GM20000 (cell line): ENCODE data around the gene GJB2.
A peak's percentile ranks its signal among the peaks of the same experiment; 100 is the strongest.

Experiments used
- DNase-seq: peaks from one replicate; pipeline ENCODE4 v3.0.0; 2012; ENCODE audit warnings: low spot score
- TF ChIP-seq, protein P1 (sequence below): IDR thresholded peaks from 2 replicates; pipeline ENCODE4 v1.5.1; 2012; ENCODE audit warnings: mild to moderate bottlenecking, control low read depth; ENCODE audit errors: extremely low read depth, missing control alignments

The GJB2 gene

DNA sequence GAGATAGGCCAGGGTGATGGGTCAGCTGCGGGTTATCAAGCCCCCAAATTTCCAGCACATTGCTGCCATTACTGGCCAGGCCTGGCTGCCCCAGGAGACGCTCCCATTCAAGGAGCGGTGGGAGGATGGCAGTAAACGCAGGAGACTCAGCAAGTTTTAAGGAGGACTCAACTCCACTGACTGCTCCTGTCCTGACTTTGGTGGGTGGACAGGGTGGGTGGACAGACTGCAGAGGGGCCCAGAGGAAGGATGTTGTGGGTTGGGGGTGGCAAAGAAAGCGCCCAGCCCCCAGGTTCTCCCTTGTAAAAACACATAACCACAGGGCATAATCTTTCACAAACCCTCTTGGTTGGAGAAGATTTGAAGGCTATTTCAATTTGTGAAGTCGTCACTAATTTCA lies 35.0 kb upstream of the GJB2 start:
- no peak for DNase-seq
- TF ChIP-seq, protein P1, sequence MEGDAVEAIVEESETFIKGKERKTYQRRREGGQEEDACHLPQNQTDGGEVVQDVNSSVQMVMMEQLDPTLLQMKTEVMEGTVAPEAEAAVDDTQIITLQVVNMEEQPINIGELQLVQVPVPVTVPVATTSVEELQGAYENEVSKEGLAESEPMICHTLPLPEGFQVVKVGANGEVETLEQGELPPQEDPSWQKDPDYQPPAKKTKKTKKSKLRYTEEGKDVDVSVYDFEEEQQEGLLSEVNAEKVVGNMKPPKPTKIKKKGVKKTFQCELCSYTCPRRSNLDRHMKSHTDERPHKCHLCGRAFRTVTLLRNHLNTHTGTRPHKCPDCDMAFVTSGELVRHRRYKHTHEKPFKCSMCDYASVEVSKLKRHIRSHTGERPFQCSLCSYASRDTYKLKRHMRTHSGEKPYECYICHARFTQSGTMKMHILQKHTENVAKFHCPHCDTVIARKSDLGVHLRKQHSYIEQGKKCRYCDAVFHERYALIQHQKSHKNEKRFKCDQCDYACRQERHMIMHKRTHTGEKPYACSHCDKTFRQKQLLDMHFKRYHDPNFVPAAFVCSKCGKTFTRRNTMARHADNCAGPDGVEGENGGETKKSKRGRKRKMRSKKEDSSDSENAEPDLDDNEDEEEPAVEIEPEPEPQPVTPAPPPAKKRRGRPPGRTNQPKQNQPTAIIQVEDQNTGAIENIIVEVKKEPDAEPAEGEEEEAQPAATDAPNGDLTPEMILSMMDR: no peak

DNA sequence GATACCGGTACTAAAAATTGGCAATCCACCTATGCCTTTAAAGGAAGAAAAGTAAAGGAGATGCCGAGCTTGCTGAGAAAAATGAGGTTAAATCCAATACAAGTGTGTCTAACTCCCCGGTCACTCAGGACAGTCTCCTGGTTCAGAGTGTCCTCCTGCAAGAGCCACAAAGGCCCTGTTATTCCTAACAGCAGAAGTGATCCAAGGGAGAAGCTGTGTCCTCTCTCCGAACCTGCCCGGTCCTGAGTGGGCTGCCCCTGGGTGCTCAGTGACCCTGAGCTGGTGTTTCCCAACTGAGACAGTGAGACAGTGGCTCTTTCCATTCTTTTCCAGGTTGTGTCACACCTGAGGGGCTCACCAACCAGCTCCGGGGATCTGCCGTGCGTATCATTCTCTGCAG lies 34.5 kb upstream of the GJB2 start:
- TF ChIP-seq, protein P1: no peak
- DNase-seq: no peak

DNA sequence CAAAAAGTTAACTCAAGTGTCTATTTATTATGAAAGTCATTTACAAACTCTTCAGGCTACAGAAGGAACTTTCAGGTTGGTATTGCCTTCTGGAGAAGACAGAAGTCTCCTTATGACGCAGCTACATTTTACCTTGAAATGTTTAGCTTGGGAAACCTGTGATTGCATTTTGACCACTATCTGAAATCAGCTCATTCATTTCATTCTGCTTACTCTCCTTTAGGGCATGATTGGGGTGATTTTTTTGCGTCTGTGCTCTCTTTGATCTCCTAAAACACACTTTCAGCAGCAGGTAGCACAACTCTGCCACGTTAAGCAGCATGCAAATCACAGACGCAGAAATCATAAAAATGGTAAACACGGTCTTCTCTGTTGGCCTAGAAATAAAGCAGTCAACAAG lies 29.8 kb upstream of the GJB2 start:
- TF ChIP-seq, protein P1: no peak
- DNase-seq: no peak

DNA sequence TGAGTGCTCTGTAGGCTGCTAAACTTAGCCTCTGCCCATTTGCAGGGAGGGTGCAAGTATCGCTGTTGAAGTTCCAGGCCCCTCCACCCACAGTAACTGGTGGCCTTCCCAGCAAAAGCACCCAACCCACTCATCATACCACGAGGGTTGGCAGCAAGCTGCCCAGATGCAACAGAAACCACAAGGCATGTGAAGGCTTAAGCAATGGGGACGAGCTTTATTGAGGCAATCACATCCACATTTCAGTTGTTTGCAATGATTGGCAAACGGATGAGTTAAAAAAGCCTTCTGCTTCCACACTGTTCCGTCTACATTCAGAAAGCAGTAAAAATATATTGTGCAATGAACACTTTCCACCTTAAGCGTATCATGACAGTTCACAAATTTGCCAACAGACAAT lies 29.0 kb upstream of the GJB2 start:
- DNase-seq: no peak
- TF ChIP-seq, protein P1: no peak

DNA sequence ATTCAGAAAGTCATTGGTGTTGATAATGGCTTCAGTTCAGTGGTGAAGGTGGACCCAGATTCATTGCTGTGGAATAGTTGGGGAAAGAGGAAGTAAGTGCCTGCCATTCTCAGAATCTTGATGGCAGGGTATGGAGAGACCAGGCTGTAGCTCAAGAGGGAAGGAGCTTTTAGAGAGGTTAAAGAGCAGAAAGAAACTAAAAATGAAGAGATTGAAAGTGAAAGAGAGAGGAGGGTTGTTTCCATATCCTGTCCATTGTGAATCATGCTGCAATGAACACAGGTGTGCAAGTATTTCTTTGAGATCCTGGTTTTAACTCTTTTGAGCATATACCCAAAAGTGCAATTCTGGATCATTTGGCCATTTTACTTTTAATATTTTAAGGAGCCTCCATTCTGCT lies 26.8 kb upstream of the GJB2 start:
- TF ChIP-seq, protein P1: no peak
- DNase-seq: peak; percentile 55

DNA sequence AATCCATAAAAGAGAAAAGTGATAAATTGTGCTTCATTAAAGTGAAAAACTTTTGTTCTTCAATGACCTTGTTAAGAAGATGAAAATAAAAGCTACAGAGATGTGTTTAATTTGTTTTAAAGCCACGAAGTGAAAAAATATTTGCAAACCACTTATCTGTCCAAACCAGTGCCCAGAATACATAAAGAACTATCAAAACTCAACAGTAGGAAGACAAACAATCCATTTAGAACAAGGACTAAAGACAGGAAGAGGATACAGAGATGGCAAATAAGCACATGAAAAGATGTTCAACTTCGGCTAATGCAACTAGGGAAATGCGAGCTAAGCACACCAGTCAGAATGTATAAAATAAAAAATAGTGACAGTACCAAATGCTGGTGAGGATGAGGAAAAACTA lies 24.4 kb upstream of the GJB2 start:
- TF ChIP-seq, protein P1: no peak
- DNase-seq: no peak

DNA sequence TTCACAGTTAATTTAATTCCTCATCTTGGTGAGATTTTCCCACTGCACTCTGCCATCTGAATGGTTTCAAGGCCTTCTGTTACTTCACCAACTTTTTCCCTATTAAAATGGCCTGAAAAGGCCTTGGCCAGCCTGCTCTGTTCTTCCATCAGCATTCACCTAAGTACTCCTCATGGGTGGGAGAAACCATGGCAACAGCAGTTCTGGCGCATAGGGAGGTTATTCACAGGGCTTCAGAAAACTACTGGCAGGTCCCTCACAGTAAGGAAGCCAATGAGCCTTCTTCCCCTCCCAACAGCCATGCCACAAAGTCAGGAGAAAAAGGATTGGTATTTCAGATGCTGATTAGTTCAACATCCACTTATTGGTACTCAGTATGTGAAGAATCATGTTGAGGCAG lies 17.2 kb upstream of the GJB2 start:
- TF ChIP-seq, protein P1: no peak
- DNase-seq: no peak
